Ectodermal cell (in vitro differentiated cells): ENCODE measurements around the gene ELMO1.

Experiments
- H3K27ac ChIP-seq: 2 replicates; pipeline ENCODE4 v1.7.0; 2013; ENCODE audit warnings: mild to moderate bottlenecking, low read depth, low read length; ENCODE audit not compliant: insufficient read depth, poor library complexity, severe bottlenecking
- H3K27me3 ChIP-seq: 2 replicates; pipeline ENCODE4 v1.7.0; 2013; ENCODE audit warnings: mild to moderate bottlenecking, low read length; ENCODE audit not compliant: insufficient read depth, control insufficient read depth, poor library complexity, severe bottlenecking
- H3K36me3 ChIP-seq: one replicate; pipeline ENCODE4 v1.7.0; 2013; ENCODE audit warnings: low read length; ENCODE audit not compliant: control insufficient read depth, insufficient read depth
- H3K4me1 ChIP-seq: one replicate; pipeline ENCODE4 v1.7.0; 2013; ENCODE audit warnings: low read length; ENCODE audit not compliant: control insufficient read depth, insufficient read depth
- H3K4me3 ChIP-seq: 2 replicates; pipeline ENCODE4 v1.7.0; 2013; ENCODE audit warnings: low read depth, low read length, control low read depth; ENCODE audit not compliant: insufficient read depth
- H3K9me3 ChIP-seq: 2 replicates; pipeline ENCODE4 v1.7.0; 2013; ENCODE audit warnings: mild to moderate bottlenecking, low read length, moderate library complexity; ENCODE audit not compliant: control insufficient read depth
- WGBS, 2 experiments: methylation state at CpG; one replicate each; pipeline ENCODE4 v1.1.7; 2013; ENCODE audit warnings: missing lambda C conversion rate in 2 of 2; 5-methylcytosine and 5-hydroxymethylcytosine counted together

ELMO1 gene

DNA sequence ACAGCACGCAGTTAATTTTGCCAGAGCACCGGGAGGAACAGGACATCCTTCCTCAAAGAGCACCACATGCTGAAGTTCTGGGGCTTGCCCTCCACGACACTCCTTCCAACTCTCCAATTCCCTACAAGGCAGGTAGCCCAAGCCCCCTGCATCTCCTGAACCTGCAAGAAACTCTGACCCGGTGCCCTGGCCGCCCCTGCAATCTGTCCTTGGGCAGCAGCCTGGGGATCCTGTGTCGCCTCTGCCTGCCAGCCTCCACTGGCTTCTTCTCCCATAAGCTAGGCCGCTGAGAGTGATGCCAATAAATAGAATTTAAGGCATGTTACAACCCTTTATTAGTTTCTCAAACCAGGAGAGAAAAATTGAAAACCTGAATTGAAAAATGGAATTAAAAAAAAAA is 182.8 kb downstream of the ELMO1 start:
- 91% methylated on average over 7 of the region's 7 CpGs for WGBS, 2 experiments
- no peak overlapping the region for H3K4me3 ChIP-seq
- H3K4me1 ChIP-seq, result no peaks in the 10 kb centered on the region
- no peak overlapping the region for H3K27ac ChIP-seq
- no peaks in the 10 kb centered on the region for H3K27me3 ChIP-seq
- no peaks in the 10 kb centered on the region for H3K36me3 ChIP-seq
- no peaks in the 10 kb centered on the region for H3K9me3 ChIP-seq

GRCh38 chr7:37265006-37265405 is 183.7 kb downstream of the ELMO1 start:
- no peaks in the 10 kb centered on the region for H3K36me3 ChIP-seq
- 90 to 93% methylated on average over 1 of the region's 1 CpG for WGBS, 2 experiments
- H3K4me3 ChIP-seq, result no peak overlapping the region
- H3K9me3 ChIP-seq, result no peaks in the 10 kb centered on the region
- H3K27me3 ChIP-seq, result no peaks in the 10 kb centered on the region
- H3K4me1 ChIP-seq, result no peaks in the 10 kb centered on the region
- no peak overlapping the region for H3K27ac ChIP-seq

DNA sequence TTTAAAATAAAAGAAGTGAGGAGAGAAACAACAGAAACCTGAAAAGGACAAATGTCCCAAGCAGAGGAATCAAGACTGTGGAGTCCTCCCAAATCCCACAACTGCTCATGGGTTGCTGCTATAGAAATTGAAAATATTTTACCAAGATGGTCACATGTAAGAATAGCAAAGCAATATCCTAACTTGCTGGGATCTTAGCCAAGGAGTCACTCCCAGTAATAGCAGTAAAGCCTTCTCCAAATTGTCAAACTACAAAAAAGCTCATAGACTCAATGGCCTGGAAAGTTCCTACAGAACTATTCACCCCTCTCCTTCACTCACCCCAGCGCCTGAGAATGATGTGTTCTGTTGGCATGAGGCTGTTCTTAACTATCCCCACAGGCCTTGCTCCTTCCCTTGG is 186.5 kb downstream of the ELMO1 start:
- H3K27me3 ChIP-seq, result no peaks in the 10 kb centered on the region
- WGBS, 2 experiments, result 81 to 93% methylated on average over 1 of the region's 1 CpG
- H3K4me1 ChIP-seq, result no peaks in the 10 kb centered on the region
- no peak overlapping the region for H3K4me3 ChIP-seq
- no peaks in the 10 kb centered on the region for H3K36me3 ChIP-seq
- no peaks in the 10 kb centered on the region for H3K9me3 ChIP-seq
- no peak overlapping the region for H3K27ac ChIP-seq

GRCh38 chr7:37259319-37259821 is 189.3 kb downstream of the ELMO1 start:
- 90% methylated on average over 10 of the region's 11 CpGs for WGBS, 2 experiments

DNA sequence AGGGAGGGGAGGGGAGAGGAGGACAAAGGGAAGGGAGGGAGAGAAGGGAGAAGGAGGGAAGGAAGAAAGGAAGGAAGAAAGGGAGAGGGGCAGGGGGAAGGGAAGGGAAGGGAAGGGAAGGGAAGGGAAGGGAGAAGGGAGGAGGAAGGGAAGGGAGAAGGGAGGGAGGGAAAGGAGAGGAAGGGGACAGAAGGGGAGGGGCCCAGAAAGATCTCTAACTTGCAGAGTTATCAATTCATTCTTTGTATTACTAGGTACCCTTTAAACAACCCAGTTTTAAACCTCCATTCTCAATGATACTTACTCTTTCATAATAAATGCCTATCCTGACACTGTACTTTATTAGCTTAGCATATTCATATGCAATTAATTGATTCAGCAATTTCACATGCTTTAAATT is 192.0 kb downstream of the ELMO1 start:
- H3K4me1 ChIP-seq, result peaks cover 6% of the 10 kb centered on the region

More at GRCh38 chr7:37259319-37259821, 189.3 kb downstream of the ELMO1 start:
- no peaks in the 10 kb centered on the region for H3K27me3 ChIP-seq
- no peak overlapping the region for H3K4me3 ChIP-seq
- H3K36me3 ChIP-seq, result no peaks in the 10 kb centered on the region
- H3K27ac ChIP-seq, result no peak overlapping the region
- H3K4me1 ChIP-seq, result peaks cover 6% of the 10 kb centered on the region
- H3K9me3 ChIP-seq, result no peaks in the 10 kb centered on the region

DNA sequence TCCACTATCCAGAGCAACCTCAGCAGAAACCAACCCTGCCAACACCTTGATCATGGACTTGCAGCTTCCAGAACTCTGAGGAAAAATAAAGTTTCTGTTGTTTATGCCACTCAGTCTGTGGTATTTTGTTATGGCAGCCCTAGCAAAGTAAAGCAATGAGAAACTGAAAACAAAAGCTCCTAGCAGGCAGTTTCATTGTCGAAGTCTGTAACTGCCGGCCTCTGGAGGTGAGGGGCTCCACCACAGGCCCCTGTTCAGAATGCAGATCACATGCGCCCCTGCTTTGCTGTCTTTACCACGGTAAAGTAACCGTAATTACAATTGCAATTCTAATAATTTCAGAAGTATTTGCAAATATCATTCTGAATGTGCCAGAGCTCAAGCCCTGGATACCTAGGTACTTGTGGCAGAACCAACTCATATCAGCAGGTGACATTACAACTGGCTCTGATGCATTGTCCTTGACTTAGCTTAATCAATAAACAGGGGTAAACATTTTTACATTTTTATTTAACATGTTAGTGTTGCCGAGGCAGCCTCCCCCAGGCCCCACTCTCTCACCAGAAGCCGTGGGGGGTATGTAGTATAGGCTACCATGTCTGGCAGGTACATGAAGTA is 193.2 kb downstream of the ELMO1 start:
- no peaks in the 10 kb centered on the region for H3K9me3 ChIP-seq
- no peak overlapping the region for H3K4me3 ChIP-seq
- H3K27me3 ChIP-seq, result no peaks in the 10 kb centered on the region
- no peak overlapping the region for H3K27ac ChIP-seq
- no peaks in the 10 kb centered on the region for H3K36me3 ChIP-seq
- WGBS, 2 experiments, result 61 to 62% methylated on average over 6 to 7 of the region's 7 CpGs
- peaks cover 6% of the 10 kb centered on the region for H3K4me1 ChIP-seq

More for the DNA sequence above, 192.0 kb downstream of the ELMO1 start:
- no peaks in the 10 kb centered on the region for H3K36me3 ChIP-seq
- no peak overlapping the region for H3K4me3 ChIP-seq
- H3K27me3 ChIP-seq, result no peaks in the 10 kb centered on the region
- H3K27ac ChIP-seq, result no peak overlapping the region
- H3K9me3 ChIP-seq, result no peaks in the 10 kb centered on the region

- Histone ChIP-seq H3K36me3 (no peaks in the 10 kb centered on the region), H3K4me1 (peaks cover 22% of the 10 kb centered on the region), H3K4me3 (no peak overlapping the region), H3K27ac (no peak overlapping the region), H3K9me3 (no peaks in the 10 kb centered on the region), H3K27me3 (no peaks in the 10 kb centered on the region)
Measured at GRCh38 chr7:37251222-37251621, 197.4 kb downstream of the ELMO1 start.

DNA sequence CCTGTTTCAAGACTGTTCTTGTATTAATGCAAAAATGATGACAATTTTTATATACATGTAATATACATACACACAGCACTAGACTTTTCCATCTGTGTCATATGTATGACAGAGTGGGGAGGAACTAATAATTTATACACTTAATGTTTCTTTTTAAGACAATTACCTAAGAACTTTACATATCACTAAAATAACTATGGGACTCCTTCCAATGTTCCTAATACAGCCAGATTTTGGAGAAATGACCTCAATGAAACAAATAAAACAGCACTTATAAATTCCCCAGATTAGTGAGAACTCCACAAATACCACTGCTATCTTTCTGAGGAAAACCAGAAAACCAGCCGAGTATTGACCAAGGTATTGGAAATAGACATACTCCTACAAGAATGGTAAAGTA is 199.4 kb downstream of the ELMO1 start:
- no peaks in the 10 kb centered on the region for H3K27me3 ChIP-seq
- no peaks in the 10 kb centered on the region for H3K36me3 ChIP-seq
- no peaks in the 10 kb centered on the region for H3K9me3 ChIP-seq
- no peak overlapping the region for H3K4me3 ChIP-seq
- no peak overlapping the region for H3K27ac ChIP-seq
- H3K4me1 ChIP-seq, result peaks cover 16% of the 10 kb centered on the region
- WGBS, 2 experiments, result 100% methylated on average over 1 of the region's 1 CpG; no CpG with 5 or more reads in 1 of the 2 experiments

DNA sequence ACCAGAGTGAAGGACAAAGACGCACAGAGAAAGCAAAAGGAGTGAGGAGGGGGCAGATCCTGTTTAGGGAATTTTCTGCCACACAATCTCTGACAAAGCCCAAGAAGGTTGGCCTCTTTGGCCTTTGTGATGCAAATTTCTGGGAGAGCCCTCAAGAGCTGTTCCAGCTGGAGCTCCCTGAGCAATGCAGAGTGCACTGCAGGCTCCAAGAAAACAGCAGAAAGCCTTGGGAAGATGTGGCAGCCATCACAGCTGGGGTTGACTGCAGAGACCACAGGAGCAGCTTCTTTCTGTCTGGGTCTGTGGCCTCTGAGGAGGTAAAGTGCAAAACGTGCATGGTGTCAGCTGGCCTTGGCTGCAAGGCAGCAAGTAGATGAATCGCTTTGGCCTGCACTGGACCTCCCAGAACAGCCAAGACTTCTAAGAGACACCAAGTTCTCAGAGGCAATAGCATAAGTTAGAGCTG is 200.2 kb downstream of the ELMO1 start:
- Histone ChIP-seq H3K4me3 (no peak overlapping the region), H3K27me3 (no peaks in the 10 kb centered on the region), H3K27ac (peak overlapping the region; percentile 56), H3K9me3 (no peaks in the 10 kb centered on the region), H3K4me1 (peaks cover 16% of the 10 kb centered on the region), H3K36me3 (no peaks in the 10 kb centered on the region)
- 0 to 7% methylated on average over 3 of the region's 3 CpGs for WGBS, 2 experiments

DNA sequence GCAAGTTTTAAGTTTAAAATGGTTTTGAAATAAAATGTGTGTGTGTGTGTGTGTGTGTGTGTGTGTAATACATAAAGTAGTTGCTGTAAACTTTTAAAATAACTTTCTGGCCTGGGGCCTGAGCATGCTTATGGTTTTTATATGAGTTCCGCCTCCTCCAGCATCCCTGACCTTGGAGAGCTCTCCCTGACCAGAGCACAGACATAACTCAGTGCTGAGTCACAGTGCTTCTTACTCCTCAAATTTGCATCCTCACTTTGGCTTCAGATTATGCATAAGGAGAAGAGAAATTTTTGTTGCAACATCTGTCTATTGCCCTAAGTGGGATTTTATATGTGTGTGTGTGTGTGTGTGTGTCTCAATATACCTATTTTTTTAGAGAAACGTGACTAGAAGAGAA is 200.8 kb downstream of the ELMO1 start:
- Histone ChIP-seq H3K9me3 (no peaks in the 10 kb centered on the region), H3K36me3 (no peaks in the 10 kb centered on the region), H3K4me1 (peaks cover 16% of the 10 kb centered on the region), H3K27me3 (no peaks in the 10 kb centered on the region), H3K4me3 (no peak overlapping the region), H3K27ac (peak overlapping the region; percentile 56)
- 32 to 33% methylated on average over 2 of the region's 2 CpGs for WGBS, 2 experiments
